Suprapubic skin (tissue), 3 donors: ENCODE results near the gene TNIK.

Source experiments
- POLR2A ChIP-seq, 2 donors: fragments of 450-650 bp; IDR thresholded peaks; one replicate each; pipeline ENCODE4 v1.6.1; 2017; ENCODE audit warnings: antibody characterized with exemption in 2 of 2, mild to moderate bottlenecking in 2 of 2, moderate library complexity in 2 of 2
- TF ChIP-seq, protein P1 (sequence below), 2 donors: fragments of 200-600 bp in 1 of 2; fragments of 450-650 bp in 1 of 2; sonication (generic) in 1 of 2; IDR thresholded peaks; one replicate each; pipeline ENCODE4 v1.5.1; 2016 to 2019; ENCODE audit warnings: antibody characterized with exemption in 2 of 2, mild to moderate bottlenecking in 1 of 2, moderate library complexity in 1 of 2

- TF ChIP-seq, protein P1, sequence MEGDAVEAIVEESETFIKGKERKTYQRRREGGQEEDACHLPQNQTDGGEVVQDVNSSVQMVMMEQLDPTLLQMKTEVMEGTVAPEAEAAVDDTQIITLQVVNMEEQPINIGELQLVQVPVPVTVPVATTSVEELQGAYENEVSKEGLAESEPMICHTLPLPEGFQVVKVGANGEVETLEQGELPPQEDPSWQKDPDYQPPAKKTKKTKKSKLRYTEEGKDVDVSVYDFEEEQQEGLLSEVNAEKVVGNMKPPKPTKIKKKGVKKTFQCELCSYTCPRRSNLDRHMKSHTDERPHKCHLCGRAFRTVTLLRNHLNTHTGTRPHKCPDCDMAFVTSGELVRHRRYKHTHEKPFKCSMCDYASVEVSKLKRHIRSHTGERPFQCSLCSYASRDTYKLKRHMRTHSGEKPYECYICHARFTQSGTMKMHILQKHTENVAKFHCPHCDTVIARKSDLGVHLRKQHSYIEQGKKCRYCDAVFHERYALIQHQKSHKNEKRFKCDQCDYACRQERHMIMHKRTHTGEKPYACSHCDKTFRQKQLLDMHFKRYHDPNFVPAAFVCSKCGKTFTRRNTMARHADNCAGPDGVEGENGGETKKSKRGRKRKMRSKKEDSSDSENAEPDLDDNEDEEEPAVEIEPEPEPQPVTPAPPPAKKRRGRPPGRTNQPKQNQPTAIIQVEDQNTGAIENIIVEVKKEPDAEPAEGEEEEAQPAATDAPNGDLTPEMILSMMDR (IDR thresholded peaks at IDR 0.05) = no peak
- TF ChIP-seq POLR2A (IDR thresholded peaks at IDR 0.05) = no peak
Measured at GRCh38 chr3:171058873-171059603, 401.2 kb downstream of the TNIK start.
